ENCODE data around the gene PPM1M.
"Not testable (repeated sequence)": the region's sequence is repeated elsewhere in the genome, so short reads cannot be mapped to it uniquely, and the experiment has no call there.

The PPM1M gene

DNA sequence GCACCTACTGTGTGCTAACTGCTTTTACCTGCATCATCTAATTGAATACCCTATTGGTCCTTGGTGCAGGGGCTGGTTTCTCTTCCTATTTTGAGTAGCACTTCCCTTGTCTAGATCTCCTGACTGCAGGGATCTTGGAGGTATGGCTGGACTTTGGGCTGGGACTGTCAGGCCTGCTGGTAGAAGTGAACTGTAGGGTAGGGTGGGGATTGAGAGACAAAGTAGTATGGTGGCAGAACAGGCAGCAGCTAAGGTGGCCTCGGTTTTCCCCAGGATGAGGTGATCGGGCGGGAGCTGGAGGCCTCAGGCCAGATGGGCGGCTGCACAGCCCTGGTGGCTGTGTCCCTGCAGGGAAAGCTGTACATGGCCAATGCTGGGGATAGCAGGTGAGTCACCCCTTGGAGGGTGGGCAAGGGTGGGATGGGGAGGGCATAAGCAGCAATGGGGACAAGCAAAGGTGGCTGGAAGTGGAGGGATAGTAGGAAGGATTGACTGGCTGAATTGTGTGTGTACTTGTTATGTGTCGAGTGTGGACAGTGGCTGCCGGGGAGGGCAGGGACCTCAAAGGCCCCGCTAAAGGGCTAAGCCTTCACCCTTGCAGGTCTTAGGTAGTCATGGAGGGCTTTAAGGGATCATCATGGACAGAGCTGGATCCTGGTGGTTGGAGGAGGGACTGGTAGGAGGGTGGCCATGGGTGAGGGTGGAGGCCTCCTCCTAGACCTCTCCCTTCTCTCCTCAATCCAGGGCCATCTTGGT is 2.0 kb downstream of the PPM1M start:
- no peak for ATAC-seq

DNA sequence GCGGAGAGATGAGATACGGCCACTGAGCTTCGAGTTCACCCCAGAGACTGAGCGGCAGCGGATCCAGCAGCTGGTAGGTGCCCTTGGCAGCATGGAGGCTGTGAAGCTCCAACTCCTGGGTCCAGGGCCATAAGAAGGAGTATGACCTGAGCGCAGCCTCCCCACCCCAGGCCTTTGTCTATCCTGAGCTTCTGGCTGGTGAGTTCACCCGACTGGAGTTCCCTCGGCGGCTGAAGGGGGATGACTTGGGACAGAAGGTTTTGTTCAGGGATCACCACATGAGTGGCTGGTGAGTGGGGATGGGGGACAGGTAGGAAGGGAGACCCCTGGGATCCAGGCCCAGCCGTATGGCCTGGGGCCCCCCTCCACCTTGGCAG is 2.6 kb downstream of the PPM1M start:
- no peak for ATAC-seq

DNA sequence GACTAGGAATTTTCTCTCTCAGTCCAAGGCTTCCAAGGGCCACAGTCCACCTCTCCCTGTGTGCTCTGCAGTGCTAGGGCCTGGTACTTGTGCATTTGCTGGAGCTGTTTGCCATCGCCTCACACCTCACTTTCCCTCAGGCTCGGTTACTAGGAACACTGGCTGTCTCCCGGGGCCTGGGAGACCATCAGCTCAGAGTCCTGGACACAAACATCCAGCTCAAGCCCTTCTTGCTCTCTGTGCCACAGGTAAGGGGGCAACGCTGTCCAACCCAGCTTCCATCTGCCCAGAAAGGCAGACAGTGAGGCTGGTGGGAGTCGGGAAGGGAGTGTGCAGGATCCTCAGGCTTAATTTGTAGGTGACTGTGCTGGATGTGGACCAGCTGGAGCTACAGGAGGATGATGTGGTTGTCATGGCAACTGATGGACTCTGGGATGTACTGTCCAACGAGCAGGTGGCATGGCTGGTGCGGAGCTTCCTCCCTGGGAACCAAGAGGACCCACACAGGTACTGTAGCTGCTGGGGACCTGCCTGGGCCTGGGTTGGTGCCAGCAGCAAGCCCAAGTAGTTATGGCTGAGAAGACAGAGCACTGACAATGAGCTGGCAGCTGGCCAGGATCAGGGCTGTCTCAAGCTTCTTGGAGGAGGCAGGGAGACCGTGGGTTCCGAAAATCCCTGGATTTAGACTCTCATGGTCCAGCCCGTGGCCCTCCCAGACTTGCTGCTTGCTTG is 3.4 kb downstream of the PPM1M start:
- ATAC-seq = no peak

DNA sequence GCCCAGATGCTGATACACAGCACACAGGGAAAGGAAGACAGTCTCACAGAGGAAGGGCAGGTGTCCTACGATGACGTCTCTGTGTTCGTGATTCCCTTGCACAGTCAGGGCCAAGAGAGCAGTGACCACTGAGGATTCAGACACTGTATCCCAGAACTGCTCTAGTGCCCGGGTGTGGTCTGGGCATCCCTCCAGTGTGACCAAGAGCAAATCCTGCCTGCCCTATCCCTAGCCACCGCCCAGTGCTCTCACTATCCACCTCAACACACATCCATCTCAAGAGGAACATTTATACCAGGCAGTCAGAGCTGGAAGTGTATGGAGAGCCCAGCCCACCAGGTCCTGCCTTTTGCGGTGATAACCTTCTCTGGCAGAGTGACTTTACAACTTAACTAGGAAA is 4.1 kb downstream of the PPM1M start:
- no peak for ATAC-seq

DNA sequence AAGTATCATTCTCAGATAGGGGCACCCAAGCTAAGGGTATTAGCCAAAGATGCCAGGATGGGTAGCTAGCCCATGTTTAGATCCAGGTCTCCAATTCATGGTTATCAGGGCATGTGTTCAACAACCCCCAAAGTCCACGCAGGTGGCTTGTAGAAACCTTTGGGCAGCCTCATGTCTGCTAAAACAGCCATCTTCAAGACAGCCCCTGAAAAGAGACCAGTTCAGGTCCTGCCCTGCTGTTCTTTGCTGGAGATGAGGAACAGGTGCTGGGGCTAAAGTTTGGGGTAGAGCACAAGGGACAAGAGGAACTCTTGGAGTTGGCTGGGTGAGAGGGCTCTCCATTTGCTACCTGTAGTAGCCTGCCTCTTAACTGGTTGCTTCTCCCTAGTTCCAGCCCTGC is 4.6 kb downstream of the PPM1M start:
- no peak for ATAC-seq

DNA sequence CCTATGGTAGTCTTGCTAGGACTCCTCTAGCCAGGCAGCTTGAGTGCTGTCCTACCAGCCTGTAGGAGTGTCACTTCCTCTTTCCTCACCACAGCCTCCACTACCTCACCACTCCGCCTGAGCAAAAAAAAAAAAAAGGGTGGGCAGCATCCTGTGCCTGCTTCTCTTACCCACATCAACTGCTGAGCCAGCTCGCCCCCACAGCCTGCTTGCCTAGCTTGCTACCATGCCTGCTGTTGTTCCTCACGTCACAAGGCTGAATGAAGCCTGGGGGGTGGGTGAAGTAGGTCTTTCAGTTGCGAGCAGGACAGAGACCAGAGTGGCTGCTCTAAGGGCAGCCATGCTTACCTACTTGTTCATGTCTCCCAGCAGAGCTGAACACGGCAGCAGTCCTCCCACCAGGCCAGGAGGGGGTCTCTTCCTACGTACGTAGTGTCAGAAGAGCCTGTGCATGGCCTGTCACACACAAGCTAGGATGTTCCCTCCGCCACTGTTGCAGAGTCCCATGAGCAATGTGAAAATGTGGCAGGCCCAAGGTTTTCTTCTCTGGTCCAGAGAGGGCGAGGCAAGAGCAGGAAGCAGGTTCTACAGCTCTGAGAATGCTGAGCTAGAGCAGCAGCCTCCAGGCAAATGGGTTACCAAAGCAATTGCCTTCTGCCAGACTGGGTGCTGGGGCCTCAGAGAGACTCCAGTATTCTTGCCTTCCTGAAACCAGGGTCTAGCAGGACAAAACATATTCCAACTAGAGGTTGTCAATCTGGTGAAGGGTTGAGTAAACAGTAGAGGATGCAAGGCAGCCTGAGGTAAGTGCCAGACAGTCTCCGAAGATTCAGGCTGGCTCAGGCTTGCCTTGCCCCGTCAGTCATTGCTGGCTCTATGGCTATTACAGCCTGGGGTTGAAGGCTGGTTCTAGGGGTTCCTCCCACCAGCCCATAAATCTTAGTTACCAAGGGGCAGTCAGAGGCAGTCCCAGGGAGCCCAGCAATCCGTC is 8.1 kb downstream of the PPM1M start:
- peak; percentile 96 to 97 for ATAC-seq

DNA sequence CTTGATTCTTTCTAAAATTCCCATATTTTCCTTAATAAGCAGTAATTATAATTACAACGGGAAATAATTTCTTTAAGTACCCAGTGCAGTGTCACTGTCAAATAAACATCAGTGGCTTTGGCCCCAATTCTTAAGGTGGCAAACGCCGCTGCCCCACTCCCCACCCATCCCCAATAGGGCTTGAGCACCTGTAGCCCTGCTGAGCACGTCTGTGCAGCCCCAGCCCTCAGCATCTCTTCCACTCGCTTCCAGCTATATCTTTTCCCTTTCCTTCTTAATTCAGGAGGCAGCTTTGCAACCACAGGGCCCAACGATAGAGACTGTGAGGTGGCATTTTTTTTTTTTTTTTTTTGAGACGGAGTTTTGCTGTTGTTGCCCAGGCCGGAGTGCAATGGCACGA is 9.0 kb downstream of the PPM1M start:
- ATAC-seq = no peak

DNA sequence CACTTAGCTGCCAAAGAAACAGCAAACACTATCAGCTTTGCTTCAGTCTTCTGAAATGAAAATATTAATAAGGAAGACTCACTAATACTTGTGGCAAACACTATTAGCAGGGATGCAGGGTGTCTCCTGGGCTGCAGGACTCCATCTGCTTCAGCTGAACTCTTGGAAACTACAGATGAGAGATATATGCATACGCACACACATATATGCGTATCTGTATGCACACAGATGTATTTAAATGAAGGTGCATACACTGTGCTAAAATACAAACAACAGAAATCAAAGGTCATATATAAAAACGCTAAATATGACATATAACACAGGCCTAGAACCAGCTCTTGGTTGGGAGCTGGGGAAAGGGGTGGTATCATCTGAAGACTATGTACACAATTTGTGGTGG is 10.6 kb downstream of the PPM1M start:
- ATAC-seq = no peak

DNA sequence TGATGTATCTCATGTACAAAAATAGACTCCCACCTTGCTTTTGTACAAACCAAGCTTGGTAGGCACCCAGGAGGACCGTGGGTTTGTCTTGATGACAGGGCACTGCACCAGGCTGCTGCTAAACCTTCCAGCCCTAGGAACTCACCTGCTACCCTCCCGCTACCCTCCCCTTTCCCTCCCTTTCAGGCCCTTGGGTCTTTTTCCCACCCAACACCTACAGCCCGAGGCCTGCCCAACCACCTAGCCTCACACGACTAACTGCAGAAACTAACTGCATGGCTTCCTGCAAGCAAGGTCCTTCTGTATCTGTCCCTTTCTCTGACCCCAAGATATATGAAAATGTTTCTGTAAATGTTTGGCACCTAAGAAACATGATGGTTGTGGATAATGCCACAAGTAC is 11.1 kb downstream of the PPM1M start:
- no peak for ATAC-seq

DNA sequence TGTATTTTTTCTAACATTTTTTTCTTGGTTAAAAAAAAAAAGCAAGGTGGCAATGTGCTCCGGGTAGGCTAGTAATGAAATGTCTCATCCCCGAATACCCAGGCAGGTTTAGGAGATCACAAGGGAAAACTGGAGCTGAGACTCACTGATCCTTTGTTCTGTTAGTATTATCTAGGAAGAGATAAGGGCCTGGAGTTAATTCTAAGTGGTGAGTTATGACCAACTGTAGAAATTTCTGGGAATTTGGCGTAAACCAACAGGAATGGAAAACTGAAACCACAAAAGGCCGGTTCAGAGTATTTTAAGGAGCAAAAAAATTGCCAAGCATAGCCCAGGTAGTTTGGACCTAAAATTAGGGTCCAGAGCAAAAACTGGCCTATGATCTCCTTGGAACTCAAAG is 12.4 kb downstream of the PPM1M start:
- no peak for ATAC-seq

DNA sequence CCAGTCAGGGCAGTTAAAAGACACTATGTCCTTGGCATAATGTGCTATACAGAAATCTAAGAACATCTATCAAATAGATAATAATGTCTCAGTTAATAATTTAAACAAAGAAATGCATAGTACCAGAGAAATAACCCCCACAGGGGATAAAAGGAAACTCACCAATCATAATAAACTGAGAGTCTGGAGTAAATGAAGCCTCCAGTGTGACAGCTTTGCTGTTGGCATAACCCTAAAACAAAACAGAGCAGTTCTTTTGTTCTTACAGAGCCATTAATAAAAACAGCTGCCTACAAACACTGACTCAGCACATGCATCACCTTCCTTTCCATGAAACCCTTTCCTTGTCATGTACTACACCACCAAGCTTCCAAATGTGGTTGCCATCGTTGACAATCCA is 13.5 kb downstream of the PPM1M start:
- peak; percentile 51 to 66 for ATAC-seq

DNA sequence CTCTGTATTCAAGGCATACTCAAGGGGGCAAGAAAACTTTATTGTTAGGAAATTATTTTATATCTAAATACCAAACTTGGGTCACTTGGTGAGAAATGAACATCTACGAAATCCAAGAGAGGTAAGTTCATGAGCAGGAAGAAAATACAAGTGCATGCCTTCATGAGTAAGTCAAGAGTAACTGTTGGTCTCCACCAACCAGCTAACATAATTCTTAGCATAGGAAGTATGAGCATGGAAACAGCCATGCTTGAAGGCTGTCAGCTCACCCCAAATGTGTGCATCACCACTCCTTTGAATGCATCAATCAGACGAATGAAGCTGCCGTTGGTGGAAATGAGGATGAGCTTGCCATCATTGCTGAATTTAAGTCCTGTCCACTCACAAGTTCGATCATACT is 13.9 kb downstream of the PPM1M start:
- ATAC-seq = peak in 1 of 2 donors; percentile 41

DNA sequence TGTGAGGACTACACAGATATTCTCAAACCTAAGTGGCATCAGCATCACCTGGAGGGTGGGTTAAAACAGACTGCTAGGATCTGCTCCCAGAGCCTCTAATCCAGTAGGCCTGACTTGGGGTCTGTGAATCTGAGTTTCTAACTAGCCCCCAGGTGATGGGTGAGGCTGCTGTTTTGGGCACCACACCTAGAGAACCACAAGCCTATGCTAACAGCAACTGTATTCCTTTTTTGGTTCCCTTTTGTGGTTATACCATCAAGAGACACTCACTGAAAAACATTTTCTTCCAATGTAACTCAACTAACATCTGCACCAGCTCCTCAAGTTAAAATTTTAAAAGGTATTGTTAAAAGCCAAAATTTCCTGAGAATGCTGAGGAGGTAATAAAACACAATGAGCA is 16.9 kb downstream of the PPM1M start:
- ATAC-seq = no peak

DNA sequence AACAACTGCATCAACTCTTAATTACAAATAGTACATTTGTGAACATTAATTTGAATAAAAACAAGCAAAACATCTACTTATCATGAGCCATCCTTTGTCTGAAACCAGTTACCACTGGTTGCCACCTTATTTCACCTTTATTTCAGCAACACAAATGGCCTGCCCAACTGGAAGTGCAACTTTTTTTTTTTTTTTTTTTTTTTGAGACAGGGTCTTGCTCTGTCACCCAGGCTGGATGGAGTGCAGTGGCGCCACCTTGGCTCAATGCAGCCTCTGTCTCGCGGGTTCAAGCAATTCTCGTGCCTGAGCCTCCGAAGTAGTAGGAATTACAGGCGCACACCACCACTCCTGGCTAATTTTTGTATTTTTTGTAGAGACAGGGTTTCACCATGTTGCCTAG is 19.8 kb downstream of the PPM1M start:
- no peak for ATAC-seq

DNA sequence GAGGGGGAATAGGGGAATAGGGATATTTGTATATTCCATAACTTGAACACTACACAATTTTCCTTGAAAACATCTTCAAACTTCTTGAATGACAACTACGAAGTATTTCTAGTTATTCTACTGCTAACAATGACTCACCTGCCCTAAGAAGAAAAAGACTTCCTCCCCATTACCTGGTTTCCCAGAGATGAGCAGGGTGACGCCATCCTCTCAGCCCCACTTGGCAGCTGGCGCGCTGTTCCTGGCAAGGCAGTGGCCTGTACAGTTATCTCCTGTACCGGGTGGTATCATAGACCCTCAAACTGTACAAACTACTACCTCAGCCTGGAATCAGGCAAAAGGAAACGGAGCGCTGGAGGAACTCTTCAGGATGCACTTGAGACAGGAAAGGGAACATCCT is 22.5 kb downstream of the PPM1M start:
- peak; percentile 80 to 83 for ATAC-seq

DNA sequence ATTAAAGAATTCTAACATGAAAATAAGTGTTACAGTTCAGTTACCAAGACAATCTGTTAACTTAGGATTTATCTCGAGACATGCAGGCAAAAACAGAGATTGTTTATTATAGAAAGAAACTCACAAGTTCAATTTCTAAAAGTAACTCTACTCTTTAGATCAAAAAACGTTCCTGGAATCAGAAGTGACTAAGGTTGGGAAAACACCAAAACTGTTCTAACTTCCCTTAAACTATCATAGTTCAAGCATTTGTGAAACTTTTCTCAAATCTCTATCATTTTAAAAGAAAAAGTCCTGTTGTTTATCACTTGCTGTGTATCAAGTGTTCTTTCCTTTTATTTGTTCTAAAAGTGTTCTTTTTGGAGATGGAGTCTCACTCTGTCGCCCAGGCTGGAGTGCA is 24.2 kb downstream of the PPM1M start:
- ATAC-seq = peak; percentile 14 to 16

DNA sequence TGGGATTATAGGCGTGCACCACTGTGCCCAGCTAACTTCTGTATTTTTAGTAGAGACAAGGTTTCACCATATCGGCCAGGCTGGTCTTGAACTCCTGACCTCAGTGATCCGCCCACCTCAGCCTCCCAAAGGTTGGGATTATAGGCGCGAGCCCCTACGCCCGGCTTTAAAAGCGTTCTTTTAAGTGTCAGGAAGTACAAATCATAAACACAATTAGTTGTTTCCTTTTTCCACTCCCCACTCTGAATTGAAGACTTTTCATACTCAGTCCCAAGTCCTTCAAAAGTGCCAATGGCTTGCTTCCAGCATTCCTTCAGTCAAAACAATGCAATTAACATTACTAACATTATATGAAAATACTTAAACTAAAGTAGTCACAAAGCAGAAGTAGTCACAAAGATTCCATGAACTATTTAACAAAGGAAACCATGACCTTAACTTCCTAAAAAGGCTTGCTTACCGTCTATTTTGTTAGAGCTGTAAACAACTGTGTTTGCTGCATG is 24.7 kb downstream of the PPM1M start:
- no peak for ATAC-seq

DNA sequence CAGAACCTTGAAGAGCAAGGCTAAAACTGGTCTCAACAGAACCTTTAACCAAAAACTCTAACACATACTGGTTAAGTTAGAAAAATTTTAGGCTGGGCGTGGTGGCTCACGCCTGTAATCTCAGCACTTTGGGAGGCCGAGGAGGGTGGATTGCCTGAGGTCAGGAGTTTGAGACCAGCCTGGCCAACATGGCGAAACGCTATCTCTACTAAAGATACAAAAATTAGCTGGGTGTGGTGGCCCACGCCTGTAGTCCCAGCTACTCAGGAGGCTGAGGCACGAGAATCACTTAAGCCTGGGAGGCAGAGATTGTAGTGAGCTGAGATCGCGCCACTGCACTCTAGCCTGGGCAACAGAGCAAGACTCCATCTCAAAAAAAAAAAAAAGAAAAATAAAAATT is 26.6 kb downstream of the PPM1M start:
- ATAC-seq = not testable (repeated sequence)

DNA sequence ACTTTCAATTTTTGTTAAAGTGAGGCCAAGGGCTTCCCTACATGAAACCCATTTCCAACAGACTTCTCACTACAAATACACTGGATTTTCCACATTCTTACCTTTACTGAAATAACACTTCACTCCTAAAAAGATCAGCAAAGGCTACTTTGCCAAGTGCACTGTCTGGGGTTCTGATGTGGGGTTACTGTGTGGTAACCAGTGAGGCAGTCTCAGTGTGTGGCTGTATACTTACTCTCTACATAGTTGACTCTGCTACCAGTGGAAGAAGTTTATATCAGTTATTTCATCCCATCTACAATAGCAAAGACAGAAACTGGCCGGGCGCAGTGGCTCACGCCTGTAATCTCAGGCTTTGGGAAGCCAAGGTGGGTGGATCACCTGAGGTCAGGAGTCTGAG is 27.3 kb downstream of the PPM1M start:
- no peak for ATAC-seq

DNA sequence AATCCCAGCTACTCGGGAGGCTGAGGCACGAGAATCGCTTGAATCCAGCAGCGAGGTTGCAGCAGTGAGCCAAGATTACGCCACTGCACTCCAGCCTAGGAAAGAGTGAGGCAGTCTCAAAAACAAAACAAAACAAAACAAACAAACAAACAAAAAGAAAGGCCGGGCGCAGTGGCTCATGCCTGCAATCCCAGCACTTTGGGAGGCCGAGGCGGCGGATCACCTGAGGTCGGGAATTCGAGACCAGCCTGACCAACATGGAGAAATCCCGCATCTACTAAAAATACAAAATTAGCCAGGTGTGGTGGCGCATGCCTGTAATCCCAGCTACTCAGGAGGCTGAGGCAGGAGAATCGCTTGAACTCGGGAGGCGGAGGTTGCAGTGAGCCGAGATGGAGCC is 29.2 kb downstream of the PPM1M start:
- ATAC-seq = not testable (repeated sequence)

DNA sequence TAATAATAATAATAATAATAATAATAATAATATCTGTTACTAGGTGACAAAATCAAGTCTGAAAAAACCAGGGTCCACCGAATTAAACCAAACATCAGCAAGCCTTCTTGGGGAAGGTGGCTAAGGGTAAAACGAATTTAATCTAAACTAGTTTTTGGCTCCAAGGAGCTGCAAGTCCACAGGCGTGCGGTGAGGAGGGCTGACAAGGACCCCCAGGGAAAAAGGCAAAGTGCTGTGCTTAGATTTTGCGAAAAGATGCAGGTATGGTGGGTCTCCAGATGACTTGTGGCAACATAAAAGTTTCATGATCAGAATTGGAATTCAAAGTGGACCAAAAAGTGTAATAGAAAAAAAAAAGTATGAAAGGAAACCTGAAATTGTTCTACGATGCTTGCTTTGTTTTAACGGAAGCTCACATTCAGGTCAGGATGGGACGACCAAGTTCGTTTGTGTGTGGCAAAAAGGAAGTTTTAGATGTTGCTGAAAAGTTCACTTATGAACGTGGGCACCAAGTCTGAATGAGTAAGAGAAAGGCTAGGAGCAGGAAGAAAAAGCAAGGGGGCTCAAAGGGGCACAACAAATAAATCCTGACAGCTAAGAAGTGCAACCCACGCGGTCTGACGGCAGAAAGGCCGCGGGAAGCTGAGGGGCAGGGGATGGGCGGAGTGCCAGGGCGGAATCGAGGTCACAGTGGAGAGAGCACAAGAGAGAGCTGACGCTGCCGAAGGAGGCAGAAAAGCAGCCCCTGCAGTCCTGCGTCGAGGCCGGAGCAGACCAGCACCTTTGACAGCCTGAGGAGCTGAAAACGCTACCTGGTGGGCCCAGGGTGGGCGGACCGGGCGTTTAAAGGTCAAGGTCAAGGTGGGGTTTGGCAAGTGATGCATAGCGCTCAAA is 31.8 kb downstream of the PPM1M start:
- peak; percentile 25 to 32 for ATAC-seq

DNA sequence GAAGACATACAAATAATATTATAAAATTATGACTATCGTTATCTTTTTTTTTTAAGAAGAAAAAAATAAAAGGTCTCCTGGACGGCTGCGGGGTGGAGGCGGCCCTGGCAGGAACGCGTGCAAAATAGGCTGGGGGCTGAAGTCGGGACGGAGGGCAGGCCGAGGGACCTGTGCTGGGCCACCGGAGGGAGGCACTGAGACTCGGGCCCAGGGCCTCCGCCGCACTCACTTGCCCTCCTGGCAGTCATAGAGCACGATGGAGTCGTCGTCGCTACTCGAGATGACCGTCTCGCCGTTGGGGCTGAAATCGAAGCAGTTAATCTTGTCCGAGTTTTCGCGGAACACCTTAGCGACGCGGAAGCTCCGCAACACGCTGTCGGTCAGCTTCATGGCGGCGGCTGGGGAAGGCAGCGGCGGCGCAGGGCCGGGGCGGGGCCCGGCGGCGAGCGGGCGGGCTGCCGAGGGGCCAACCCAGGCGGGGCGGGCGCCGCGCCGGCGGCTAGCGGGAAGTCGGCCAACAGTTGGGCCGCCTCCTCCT is 32.5 kb downstream of the PPM1M start:
- peak; percentile 66 to 73 for ATAC-seq
